MCF 10A (cell line): ENCODE measurements around the gene HSPE1. TPM values are rescaled to one million over a fixed set of nuclear protein-coding genes. Genes with fewer than 3 reads are reported as not detected.

Experiments
- BruUV-seq: library from RNA; stranded (reverse); fragments of 400-500 nt; replicated peaks from 2 replicates; lab custom pipeline; 2021; lab: Mats Ljungman, UMichigan
- CTCF ChIA-PET: fragments of 300-600 bp; sonication (Branson Sonifier 250); formaldehyde crosslinking; extraction: SDS; loops from one replicate; lab custom pipeline; 2021; ENCODE audit warnings: antibody characterized with exemption, inconsistent platforms; lab: Yijun Ruan, JAX
- POLR2A ChIA-PET: fragments of 300-600, 350-650 bp; sonication (Branson Sonifier 250); formaldehyde crosslinking; extraction: SDS; loops from one replicate; lab custom pipeline; 2020; ENCODE audit warnings: antibody characterized with exemption, inconsistent platforms; lab: Yijun Ruan, JAX
- DNase-seq: peaks from one replicate; pipeline ENCODE4 v3.0.0-alpha.2; 2018; ENCODE audit not compliant: unreplicated experiment
- H3K27ac Mint-ChIP-seq: one replicate; pipeline ENCODE4 v1.8.0; 2022; ENCODE audit warnings: mild to moderate bottlenecking, low read depth, mixed read lengths; ENCODE audit not compliant: unreplicated experiment
- H3K27me3 Mint-ChIP-seq: one replicate; pipeline ENCODE4 v1.8.0; 2022; ENCODE audit warnings: mixed read lengths; ENCODE audit not compliant: insufficient read depth, unreplicated experiment
- H3K36me3 Mint-ChIP-seq: one replicate; pipeline ENCODE4 v1.8.0; 2022; ENCODE audit warnings: mild to moderate bottlenecking, moderate library complexity, mixed read lengths; ENCODE audit not compliant: insufficient read depth, unreplicated experiment
- H3K4me1 Mint-ChIP-seq: one replicate; pipeline ENCODE4 v1.8.0; 2022; ENCODE audit warnings: mixed read lengths; ENCODE audit not compliant: insufficient read depth, unreplicated experiment
- H3K4me3 Mint-ChIP-seq: one replicate; pipeline ENCODE4 v1.8.0; 2022; ENCODE audit warnings: mild to moderate bottlenecking, moderate library complexity, mixed read lengths; ENCODE audit not compliant: unreplicated experiment
- H3K9me3 Mint-ChIP-seq: one replicate; pipeline ENCODE4 v1.8.0; 2022; ENCODE audit warnings: mixed read lengths; ENCODE audit not compliant: unreplicated experiment
- CTCF ChIP-seq: fragments of 200-600 bp; IDR thresholded peaks from one replicate; pipeline ENCODE4 v1.8.0; 2022; ENCODE audit warnings: antibody characterized with exemption, mild to moderate bottlenecking; ENCODE audit not compliant: unreplicated experiment
- intact Hi-C: fragments of 100-400 bp; cut with micrococcal nuclease; formaldehyde crosslinking; loops from 2 replicates; pipeline ENCODE4 v1.14.1; 2022
- total RNA-seq: library from RNA; stranded (reverse); gene quantifications from 2 replicates; pipeline ENCODE4 v1.2.3, GENCODE V29; 2022

HSPE1 gene
- total RNA-seq, 1 experiment from 2014 or later, result 95.2 TPM

- peaks cover 15% of the 10 kb centered on the region for H3K4me1 Mint-ChIP-seq
- no TSS peak for BruUV-seq
- peak overlapping the region; percentile 98 for H3K27ac Mint-ChIP-seq
- H3K9me3 Mint-ChIP-seq, result no peaks in the 10 kb centered on the region
- no peak for TF ChIP-seq CTCF
- peak overlapping the region; percentile 96 for H3K4me3 Mint-ChIP-seq
- no peak for DNase-seq
- peaks cover 6% of the 10 kb centered on the region for H3K36me3 Mint-ChIP-seq
- ChIA-PET CTCF (interaction anchor here (0.6 to 2.3 kb wide), 4 partner anchors 13 to 92 kb away, joined by 4 to 9 read pairs (median 6); no protein-coding TSS in a partner anchor), POLR2A (interaction anchor here (1.3 to 6.2 kb wide), 14 partner anchors 11 to 191 kb away, joined by 3 to 366 read pairs (median 20); partner anchors contain the start of genes COQ10B, HSPD1, HSPE1 and MARS2)
- H3K27me3 Mint-ChIP-seq, result no peaks in the 10 kb centered on the region
- intact Hi-C loops, result loop anchor here (1.0 to 5.0 kb wide), 2 partner anchors 14 to 83 kb away; partner anchors contain the start of gene HSPE1
Measured at GRCh38 chr2:197514754-197515153, 14.6 kb downstream of the HSPE1 start.

GRCh38 chr2:197515315-197515738 is 15.1 kb downstream of the HSPE1 start:
- ChIA-PET CTCF (interaction anchor here (0.6 to 2.3 kb wide), 4 partner anchors 13 to 92 kb away, joined by 4 to 9 read pairs (median 6); no protein-coding TSS in a partner anchor), POLR2A (interaction anchor here (0.9 to 6.2 kb wide), 18 partner anchors 11 to 190 kb away, joined by 3 to 366 read pairs (median 8); partner anchors contain the start of genes COQ10B, HSPD1, HSPE1 and MARS2)
- peaks cover 15% of the 10 kb centered on the region for H3K4me1 Mint-ChIP-seq
- BruUV-seq, result TSS peak; percentile 34
- no peak for TF ChIP-seq CTCF
- peak overlapping the region; percentile 98 for H3K27ac Mint-ChIP-seq
- no peaks in the 10 kb centered on the region for H3K9me3 Mint-ChIP-seq
- intact Hi-C loops, result loop anchor here (1.0 to 5.0 kb wide), 2 partner anchors 15 to 82 kb away; partner anchors contain the start of gene HSPE1
- H3K36me3 Mint-ChIP-seq, result peaks cover 6% of the 10 kb centered on the region
- peak overlapping the region; percentile 96 for H3K4me3 Mint-ChIP-seq
- H3K27me3 Mint-ChIP-seq, result no peaks in the 10 kb centered on the region
- no peak for DNase-seq

GRCh38 chr2:197515739-197516392 is 15.7 kb downstream of the HSPE1 start, which contains the start of gene MOB4:
MOB4 (plus strand) TSS chr2:197516066; CDS start chr2:197516087, 21 bp downstream.
- POLR2A ChIA-PET, result interaction anchor here (0.8 to 6.2 kb wide), 24 partner anchors 10 to 264 kb away, joined by 3 to 366 read pairs (median 8); partner anchors contain the start of genes COQ10B, HSPD1, HSPE1 and MARS2
- DNase-seq, result peak; percentile 92
- peak within 1 kb of the TSS; percentile 98 for H3K27ac Mint-ChIP-seq

More at GRCh38 chr2:197515739-197516392, 15.7 kb downstream of the HSPE1 start, which contains the start of gene MOB4:
- no peak for TF ChIP-seq CTCF
- H3K27me3 Mint-ChIP-seq, result no peaks in the 10 kb centered on the region
- H3K9me3 Mint-ChIP-seq, result no peaks in the 10 kb centered on the region
- peaks cover 15% of the 10 kb centered on the region for H3K4me1 Mint-ChIP-seq
- CTCF ChIA-PET, result interaction anchor here (0.6 to 2.3 kb wide), 10 partner anchors 8 to 239 kb away, joined by 3 to 9 read pairs (median 4); no protein-coding TSS in a partner anchor
- H3K36me3 Mint-ChIP-seq, result peaks cover 9% of the 10 kb centered on the region
- intact Hi-C loops, result loop anchor here (1.0 to 5.0 kb wide), 2 partner anchors 16 to 81 kb away; partner anchors contain the start of gene HSPE1
- no TSS peak for BruUV-seq
- peak within 1 kb of the TSS; percentile 96 for H3K4me3 Mint-ChIP-seq
